ENCODE data around the gene NUDT13. TPM values are rescaled to one million over a fixed set of nuclear protein-coding genes. Genes with fewer than 3 reads are reported as not detected.

The NUDT13 gene
- total RNA-seq, 1 donor from 2014 or later: 3.6 TPM

DNA sequence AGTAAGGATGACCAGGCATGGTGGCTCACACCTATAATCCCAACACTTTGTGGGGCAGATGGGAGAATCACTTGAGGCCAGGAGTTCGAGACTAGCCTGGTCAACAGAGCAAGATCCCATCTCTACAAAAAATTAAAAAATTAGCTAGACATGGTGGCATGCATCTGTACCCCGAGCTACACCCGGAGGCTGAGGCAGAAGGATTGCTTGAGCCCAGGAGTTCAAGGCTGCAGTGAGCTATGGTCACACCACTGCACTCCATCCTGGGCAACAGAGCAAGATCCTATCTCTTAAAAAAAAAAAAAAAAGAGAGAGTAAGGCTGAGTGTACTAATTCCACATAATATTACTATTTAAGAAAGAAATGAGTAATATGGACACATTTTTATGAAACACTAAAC is 17.4 kb upstream of the NUDT13 start:
- TF ChIP-seq, protein P1, sequence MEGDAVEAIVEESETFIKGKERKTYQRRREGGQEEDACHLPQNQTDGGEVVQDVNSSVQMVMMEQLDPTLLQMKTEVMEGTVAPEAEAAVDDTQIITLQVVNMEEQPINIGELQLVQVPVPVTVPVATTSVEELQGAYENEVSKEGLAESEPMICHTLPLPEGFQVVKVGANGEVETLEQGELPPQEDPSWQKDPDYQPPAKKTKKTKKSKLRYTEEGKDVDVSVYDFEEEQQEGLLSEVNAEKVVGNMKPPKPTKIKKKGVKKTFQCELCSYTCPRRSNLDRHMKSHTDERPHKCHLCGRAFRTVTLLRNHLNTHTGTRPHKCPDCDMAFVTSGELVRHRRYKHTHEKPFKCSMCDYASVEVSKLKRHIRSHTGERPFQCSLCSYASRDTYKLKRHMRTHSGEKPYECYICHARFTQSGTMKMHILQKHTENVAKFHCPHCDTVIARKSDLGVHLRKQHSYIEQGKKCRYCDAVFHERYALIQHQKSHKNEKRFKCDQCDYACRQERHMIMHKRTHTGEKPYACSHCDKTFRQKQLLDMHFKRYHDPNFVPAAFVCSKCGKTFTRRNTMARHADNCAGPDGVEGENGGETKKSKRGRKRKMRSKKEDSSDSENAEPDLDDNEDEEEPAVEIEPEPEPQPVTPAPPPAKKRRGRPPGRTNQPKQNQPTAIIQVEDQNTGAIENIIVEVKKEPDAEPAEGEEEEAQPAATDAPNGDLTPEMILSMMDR (conservative IDR thresholded peaks at IDR 0.05; ENCODE audit: low read depth, low read length): no peak
- H3K4me3 ChIP-seq (ENCODE audit: low read depth, low read length): no peak overlapping the region
- no peak for DNase-seq (ENCODE audit: low read depth)

DNA sequence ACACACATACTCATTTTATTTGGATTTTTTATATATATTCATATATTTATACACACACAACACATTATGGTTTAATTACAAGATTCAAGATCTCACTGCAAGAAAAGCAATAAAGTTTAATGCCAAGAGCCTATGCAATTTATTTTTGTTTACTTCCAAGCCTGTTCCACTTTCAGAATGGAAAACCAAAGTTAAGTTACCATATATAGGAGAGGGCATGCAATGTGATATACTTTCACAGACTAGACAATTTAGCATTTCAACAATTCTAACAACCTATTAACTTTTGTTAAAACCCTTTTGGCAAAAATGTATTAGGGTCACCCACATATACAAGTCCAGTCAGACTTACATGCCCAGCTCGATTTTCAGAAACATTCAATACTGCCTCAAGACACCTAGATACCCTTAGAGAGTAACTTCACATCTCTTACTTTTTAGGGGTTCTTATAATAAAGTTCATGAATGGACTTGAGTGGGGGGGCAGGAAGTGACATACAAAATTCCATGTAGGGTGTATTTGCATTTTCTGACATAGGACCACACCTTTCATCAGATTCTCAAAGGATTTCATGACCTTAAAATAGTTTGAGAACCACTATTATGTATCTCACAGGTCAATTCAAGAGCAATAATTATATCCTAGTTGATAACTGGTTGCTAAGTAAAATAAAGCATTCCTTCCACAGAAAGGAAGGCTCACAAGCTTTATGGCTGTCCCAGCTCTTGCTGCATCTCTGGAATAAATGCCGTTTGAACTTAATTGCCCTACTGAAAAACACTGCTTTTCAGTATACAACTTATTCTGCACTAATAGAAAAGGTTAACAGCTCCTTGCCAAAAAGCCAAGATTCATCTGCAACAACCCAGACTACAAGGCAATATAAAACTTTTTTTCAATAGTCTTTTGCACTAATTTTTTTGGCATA is 16.1 kb upstream of the NUDT13 start:
- TF ChIP-seq, protein P1 (conservative IDR thresholded peaks at IDR 0.05; ENCODE audit: low read depth, low read length): no peak
- peak overlapping the region; percentile 80 for H3K4me3 ChIP-seq (ENCODE audit: low read depth, low read length)
- no peak for DNase-seq (ENCODE audit: low read depth)

DNA sequence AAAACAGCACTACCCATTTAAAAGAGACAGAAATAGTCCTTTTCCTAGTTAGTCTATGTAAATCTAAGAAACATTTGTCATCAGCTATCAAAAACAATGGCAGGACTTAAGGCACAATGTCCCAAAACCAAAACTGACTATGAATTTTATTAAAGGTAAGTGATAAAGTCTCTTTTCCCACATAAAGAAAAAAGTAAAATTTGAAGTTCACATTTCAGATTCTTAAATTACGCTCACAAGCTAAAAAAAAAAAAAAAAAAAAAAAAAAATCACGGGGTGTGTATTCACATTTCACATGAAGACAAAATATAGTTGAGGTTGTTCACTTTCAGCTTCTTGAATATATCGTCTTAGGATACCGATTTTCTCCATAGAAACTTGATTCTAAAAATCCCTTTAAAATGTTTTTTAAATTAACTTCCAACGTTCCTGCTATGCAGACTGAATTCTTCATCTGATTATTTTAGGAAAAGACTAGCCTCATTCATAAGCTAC is 15.2 kb upstream of the NUDT13 start:
- TF ChIP-seq, protein P1 (conservative IDR thresholded peaks at IDR 0.05; ENCODE audit: low read depth, low read length): no peak
- DNase-seq (ENCODE audit: low read depth): no peak
- H3K4me3 ChIP-seq (ENCODE audit: low read depth, low read length): peak overlapping the region; percentile 80

DNA sequence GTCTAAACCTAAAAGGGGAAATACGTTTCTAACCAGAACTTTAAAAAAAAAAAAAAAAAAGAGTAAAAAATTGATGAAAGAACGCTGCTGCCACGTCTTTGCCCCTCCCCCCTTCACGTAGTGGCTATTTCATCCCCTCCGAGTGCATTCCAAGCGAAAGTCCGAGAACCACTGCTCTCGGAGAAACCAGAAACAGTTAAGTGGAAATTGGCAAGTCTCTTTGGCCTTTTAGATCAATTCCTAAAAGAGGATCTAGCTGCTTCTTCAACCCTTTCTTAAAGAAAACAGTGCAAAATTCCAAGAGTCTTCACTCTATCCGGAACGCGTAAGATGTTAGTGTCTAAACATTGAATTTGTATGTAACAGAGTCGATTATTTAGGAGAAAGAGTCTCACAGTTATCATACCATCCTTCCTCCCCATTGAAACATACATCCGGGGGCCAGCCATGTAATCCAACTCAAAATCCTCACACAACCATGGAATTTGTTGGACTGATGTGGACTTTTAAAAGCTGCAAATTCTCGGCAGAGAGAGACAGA is 14.7 kb upstream of the NUDT13 start:
- DNase-seq (ENCODE audit: low read depth): no peak
- H3K4me3 ChIP-seq (ENCODE audit: low read depth, low read length): peak overlapping the region; percentile 80
- TF ChIP-seq, protein P1 (conservative IDR thresholded peaks at IDR 0.05; ENCODE audit: low read depth, low read length): no peak

DNA sequence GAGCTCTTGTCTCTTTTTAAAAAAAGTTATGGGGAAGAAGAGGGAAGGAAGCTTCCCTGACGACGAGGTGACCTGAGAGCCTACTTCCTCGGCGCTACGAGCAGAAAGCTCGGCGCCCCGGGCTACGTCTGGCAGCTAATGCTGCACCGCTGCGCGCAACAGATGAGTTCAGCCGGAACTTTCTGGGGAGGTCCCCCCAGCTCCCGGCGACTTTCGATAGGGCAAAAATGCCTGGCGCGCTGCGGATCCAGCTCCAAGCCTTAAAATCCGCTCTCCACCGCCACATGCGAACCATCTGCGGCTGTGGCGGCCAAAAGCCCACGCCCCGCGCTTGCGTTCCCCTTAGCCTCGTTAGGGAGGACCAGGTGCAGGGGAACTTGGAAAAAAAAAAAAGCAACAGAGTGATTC is 14.2 kb upstream of the NUDT13 start:
- DNase-seq (ENCODE audit: low read depth): no peak
- H3K4me3 ChIP-seq (ENCODE audit: low read depth, low read length): peak overlapping the region; percentile 80
- TF ChIP-seq, protein P1 (conservative IDR thresholded peaks at IDR 0.05; ENCODE audit: low read depth, low read length): no peak

DNA sequence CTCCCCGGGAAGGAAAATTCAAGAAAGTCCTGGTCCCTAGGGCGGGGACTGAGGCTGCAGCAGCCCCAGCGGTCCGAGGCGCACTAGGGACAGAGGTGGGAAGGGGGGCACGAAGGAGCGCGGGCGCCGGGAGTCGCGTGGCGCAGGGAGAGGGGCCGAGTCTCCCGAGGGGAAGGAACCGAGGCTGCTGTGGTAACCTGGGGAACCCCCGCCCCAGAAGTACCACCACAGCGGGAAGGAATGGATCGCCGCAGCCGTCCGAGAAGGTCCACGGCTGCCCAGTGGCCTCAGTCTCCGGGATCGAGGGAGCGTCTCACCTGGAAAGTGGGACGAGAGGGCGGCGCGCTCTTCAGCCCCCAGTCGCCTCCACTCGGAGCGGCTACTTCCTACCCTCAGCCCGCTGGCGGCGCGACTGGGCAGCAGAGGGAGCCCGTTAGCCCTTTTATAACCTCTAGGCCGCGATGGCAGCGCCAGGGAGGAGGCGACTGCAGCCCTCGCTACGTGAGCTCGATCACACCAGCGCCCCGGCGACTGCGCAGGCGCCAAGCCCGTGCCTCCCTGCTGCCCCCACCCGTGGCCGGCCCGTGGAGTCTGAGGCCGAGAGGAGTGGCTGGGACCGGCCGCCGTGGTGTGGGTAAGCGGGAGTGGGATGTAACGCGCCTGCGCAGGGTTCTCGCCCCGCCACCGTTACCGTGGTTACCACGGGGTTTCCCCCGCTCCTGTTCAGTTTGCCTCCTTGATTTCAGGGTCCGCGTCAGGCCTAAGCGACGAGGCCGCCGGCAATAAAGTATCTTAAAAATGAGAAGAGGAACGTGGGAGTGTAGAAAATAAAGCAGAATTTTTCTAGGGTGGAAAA is 13.6 kb upstream of the NUDT13 start, which contains the start of gene P4HA1:
Gene P4HA1 (minus strand): TSS at position 418 of the 856 bp plus-strand sequence. CDS start 21,983 bp downstream, outside the sequence.
- TF ChIP-seq, protein P1 (conservative IDR thresholded peaks at IDR 0.05; ENCODE audit: low read depth, low read length): peak; percentile 62
- peak within 1 kb of the TSS; percentile 80 for H3K4me3 ChIP-seq (ENCODE audit: low read depth, low read length)
- DNase-seq (ENCODE audit: low read depth): peak; percentile 56

Data from epithelial cell of proximal tubule (primary cell).